Measurements from ENCODE around the gene SORCS3.

DNA sequence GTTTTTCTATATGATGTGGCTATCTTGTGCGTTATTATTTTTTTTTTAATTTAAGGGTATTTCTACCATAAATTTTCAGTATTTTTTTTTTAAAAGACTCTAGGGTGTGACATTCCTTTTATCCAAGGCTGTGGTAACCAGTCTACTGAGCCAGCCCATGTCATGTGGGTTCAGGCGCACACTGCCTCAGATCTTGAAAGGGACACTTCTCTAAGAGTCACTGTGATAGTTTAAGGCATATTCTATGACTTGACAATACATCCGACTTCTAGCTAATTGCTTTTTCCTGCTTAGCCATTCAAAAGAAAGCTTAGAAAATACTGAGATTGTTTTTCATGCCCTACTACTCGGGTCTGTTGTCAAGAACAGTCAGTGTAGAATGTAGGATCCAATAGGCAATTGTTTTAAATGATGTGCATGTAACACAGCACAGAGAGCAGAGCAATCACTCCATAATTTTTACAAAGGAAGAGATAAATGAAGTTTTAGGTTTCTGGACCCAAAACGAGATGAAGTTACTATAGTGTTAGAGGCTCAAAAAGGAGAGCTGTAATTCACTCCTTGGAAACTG lies 263.7 kb downstream of the SORCS3 start:
- TF ChIP-seq FIP1L1 (IDR thresholded peaks at IDR 0.05; ENCODE audit: borderline replicate concordance, insufficient read depth, low read depth, low read length) (no peak), ARID2 (CRISPR knock-in tag; IDR thresholded peaks at IDR 0.05; ENCODE audit: borderline replicate concordance) (no peak), POLR2A (IDR thresholded peaks at IDR 0.05; ENCODE audit: insufficient read depth in 1 of 2, low read depth in 2 of 2, low read length in 2 of 2) (no peak)
- TF ChIP-seq, protein P1, sequence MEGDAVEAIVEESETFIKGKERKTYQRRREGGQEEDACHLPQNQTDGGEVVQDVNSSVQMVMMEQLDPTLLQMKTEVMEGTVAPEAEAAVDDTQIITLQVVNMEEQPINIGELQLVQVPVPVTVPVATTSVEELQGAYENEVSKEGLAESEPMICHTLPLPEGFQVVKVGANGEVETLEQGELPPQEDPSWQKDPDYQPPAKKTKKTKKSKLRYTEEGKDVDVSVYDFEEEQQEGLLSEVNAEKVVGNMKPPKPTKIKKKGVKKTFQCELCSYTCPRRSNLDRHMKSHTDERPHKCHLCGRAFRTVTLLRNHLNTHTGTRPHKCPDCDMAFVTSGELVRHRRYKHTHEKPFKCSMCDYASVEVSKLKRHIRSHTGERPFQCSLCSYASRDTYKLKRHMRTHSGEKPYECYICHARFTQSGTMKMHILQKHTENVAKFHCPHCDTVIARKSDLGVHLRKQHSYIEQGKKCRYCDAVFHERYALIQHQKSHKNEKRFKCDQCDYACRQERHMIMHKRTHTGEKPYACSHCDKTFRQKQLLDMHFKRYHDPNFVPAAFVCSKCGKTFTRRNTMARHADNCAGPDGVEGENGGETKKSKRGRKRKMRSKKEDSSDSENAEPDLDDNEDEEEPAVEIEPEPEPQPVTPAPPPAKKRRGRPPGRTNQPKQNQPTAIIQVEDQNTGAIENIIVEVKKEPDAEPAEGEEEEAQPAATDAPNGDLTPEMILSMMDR (CRISPR knock-in tag; IDR thresholded peaks at IDR 0.05) = no peak

Measured in HepG2 (cell line).